GM12878 (cell line): ENCODE data around the gene DHX32. TPM values are rescaled to one million over a fixed set of nuclear protein-coding genes. Genes with fewer than 3 reads are reported as not detected.
A peak's percentile ranks its signal among the peaks of the same experiment; 100 is the strongest.

Source experiments
- BACH1 ChIP-seq: fragments of 450-650 bp; IDR thresholded peaks from 2 replicates; pipeline ENCODE4 v1.6.1; 2017; ENCODE audit warnings: mild to moderate bottlenecking, borderline replicate concordance
- DPF2 ChIP-seq: fragments of 450-650 bp; IDR thresholded peaks from 2 replicates; pipeline ENCODE4 v1.6.1; 2017; ENCODE audit warnings: mild to moderate bottlenecking
- GATAD2B ChIP-seq: fragments of 450-650 bp; conservative IDR thresholded peaks from 2 replicates; pipeline ENCODE4 v1.6.1; 2017; ENCODE audit warnings: low read depth, mild to moderate bottlenecking, moderate library complexity
- SPI1 ChIP-seq: IDR thresholded peaks from 2 replicates; pipeline ENCODE4 v1.6.1; 2011; ENCODE audit warnings: low read depth, mild to moderate bottlenecking, low read length, moderate library complexity, borderline replicate concordance; ENCODE audit not compliant: insufficient read depth
- YY1 ChIP-seq: IDR thresholded peaks from 2 replicates; pipeline ENCODE4 v1.6.1; 2011; ENCODE audit warnings: low read depth, mild to moderate bottlenecking, low read length
- ZBTB40 ChIP-seq: fragments of 450-650 bp; IDR thresholded peaks from 2 replicates; pipeline ENCODE4 v1.6.1; 2016; ENCODE audit warnings: mild to moderate bottlenecking, moderate library complexity, borderline replicate concordance
- polyA plus RNA-seq, 11 experiments: library from polyadenylated mRNA; depleted of rRNA in 4 of 11; unstranded in 6 of 11; stranded (reverse) in 5 of 11; fragments of >200 nt; fragmentation: Nextera tagmentation in 4 of 11; fragmentation: Illumina TruSeq in 1 of 11; extraction: Ambion mirVana in 4 of 11; extraction: Trizol in 1 of 11; gene quantifications; 1 replicate in 1 of 11; 2 replicates in 10 of 11; pipeline versions ENCODE4 v1.2.1 to v1.2.3, GENCODE V29; 2011 to 2016; ENCODE audit warnings: inconsistent platforms in 2 of 11, missing spikeins in 2 of 11, low read depth in 1 of 11
- total RNA-seq, 4 experiments: library from RNA; depleted of rRNA in 3 of 4; stranded (reverse); fragments of >200 nt in 3 of 4; fragmentation: Illumina TruSeq in 1 of 4; extraction: Trizol in 1 of 4; gene quantifications; 2 replicates each; pipeline versions ENCODE4 v1.2.1 to v1.2.3, GENCODE V29; 2013 to 2021

DHX32 gene
- total and polyA plus RNA-seq, 10 of the 15 experiments (the other 5 are each of a cell fraction or from before 2014, with no cell fraction given): 5.4 to 21.0 (median 16.0) TPM

- TF ChIP-seq SPI1: 0 out of 2 replicates have a peak, but pooled peaks have one; percentile 12
- 0 out of 2 replicates have a peak, but pooled peaks have one; percentile 10 for TF ChIP-seq YY1
- peak; percentile 28; the same call in 1 of the 2 replicates for TF ChIP-seq ZBTB40
- peak; percentile 57; the same call in 1 of the 2 replicates for TF ChIP-seq BACH1
- peak; percentile 86 for TF ChIP-seq GATAD2B
- peak; percentile 52; the same call in 1 of the 2 replicates for TF ChIP-seq DPF2
These were observed 15.2 kb upstream of the DHX32 start, which contains the start of gene FANK1 (continued) for GRCh38 chr10:125896088-125896934.
